ENCODE results near the gene AAMDC. TPM values are rescaled to one million over a fixed set of nuclear protein-coding genes. Genes with fewer than 3 reads are reported as not detected.

AAMDC gene
- total and polyA plus RNA-seq, 2 donors (not counting 1 experiment from before 2014, with no cell fraction given) = 1.9 to 7.5 TPM

DNA sequence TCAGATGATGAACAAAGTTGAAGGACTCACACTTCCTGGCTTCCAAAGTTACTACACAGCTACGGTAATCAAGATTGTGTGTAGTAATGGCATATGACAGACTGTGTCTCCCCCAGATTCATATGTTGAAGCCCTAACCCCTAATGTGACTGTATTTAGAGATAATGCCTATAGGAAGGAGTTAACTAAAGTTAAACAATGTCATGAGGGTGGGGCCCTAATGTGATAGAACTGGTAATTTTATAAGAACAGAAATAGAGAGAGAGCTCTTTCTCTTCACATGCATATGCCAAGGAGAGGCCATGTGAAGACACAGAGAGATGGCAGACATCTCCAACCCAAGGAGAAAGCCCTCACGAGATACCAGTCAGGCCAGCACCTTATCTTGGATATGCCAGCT, 8.0 kb downstream of the AAMDC start:
- Mint-ChIP-seq H3K9me3 (ENCODE audit: insufficient read depth) (peaks cover 5% of the 10 kb centered on the region), H3K4me1 (no peaks in the 10 kb centered on the region), H3K27ac (no peak overlapping the region), H3K27me3 (no peaks in the 10 kb centered on the region), H3K4me3 (no peak overlapping the region)
- no CpG with 5 or more reads among the region's 2 CpGs for WGBS (ENCODE audit: insufficient coverage)
- CTCF ChIA-PET = no interaction called here
- Histone ChIP-seq H3K27me3 (replicated peaks in 1 of 4; ENCODE audit: control extremely low read depth in 1 of 4, control insufficient read depth in 3 of 4, insufficient read depth in 4 of 4, low read length in 3 of 4) (no peaks in the 10 kb centered on the region), H3K36me3 (replicated peaks in 1 of 2; ENCODE audit: control extremely low read depth in 1 of 2, control insufficient read depth in 1 of 2, extremely low read depth in 1 of 2, insufficient read depth in 2 of 2, low read length in 1 of 2) (no peaks in the 10 kb centered on the region), H3K4me2 (replicated peaks; ENCODE audit: low read depth, low read length, poor library complexity, severe bottlenecking) (no peak overlapping the region), H3K9me3 (ENCODE audit: control extremely low read depth in 1 of 3, control insufficient read depth in 2 of 3, insufficient read depth in 1 of 3, low read length in 2 of 3) (peaks cover 0 to 1% (median 0%) of the 10 kb centered on the region in 3 donors), H3K4me1 (ENCODE audit: control insufficient read depth in 2 of 2, insufficient read depth in 2 of 2, low read length in 2 of 2) (no peaks in the 10 kb centered on the region), H3K9ac (ENCODE audit: low read length) (no peak overlapping the region), H2AFZ (ENCODE audit: insufficient read depth, low read depth, low read length, poor library complexity, severe bottlenecking) (no peak overlapping the region), H4K20me1 (ENCODE audit: control insufficient read depth, insufficient read depth, low read length, poor library complexity, severe bottlenecking) (no peaks in the 10 kb centered on the region), H3K4me3 (ENCODE audit: control extremely low read depth in 1 of 5, extremely low read depth in 1 of 5, insufficient read depth in 1 of 5, low read depth in 2 of 5, low read length in 4 of 5) (no peak overlapping the region), H3K79me2 (ENCODE audit: control insufficient read depth, insufficient read depth, low read length) (no peaks in the 10 kb centered on the region), H3K27ac (ENCODE audit: low read length in 2 of 2) (no peak overlapping the region)
- POLR2A ChIA-PET = no interaction called here
- intact Hi-C loops (cut with micrococcal nuclease) = loop anchor here (10.0 kb wide), 1 partner anchor 596 kb away; no protein-coding TSS in a partner anchor
- TF ChIP-seq EZH2 (IDR thresholded peaks at IDR 0.05; ENCODE audit: borderline replicate concordance, insufficient read depth, low read depth, low read length, poor library complexity, severe bottlenecking) = no peak
- TF ChIP-seq, protein P1, sequence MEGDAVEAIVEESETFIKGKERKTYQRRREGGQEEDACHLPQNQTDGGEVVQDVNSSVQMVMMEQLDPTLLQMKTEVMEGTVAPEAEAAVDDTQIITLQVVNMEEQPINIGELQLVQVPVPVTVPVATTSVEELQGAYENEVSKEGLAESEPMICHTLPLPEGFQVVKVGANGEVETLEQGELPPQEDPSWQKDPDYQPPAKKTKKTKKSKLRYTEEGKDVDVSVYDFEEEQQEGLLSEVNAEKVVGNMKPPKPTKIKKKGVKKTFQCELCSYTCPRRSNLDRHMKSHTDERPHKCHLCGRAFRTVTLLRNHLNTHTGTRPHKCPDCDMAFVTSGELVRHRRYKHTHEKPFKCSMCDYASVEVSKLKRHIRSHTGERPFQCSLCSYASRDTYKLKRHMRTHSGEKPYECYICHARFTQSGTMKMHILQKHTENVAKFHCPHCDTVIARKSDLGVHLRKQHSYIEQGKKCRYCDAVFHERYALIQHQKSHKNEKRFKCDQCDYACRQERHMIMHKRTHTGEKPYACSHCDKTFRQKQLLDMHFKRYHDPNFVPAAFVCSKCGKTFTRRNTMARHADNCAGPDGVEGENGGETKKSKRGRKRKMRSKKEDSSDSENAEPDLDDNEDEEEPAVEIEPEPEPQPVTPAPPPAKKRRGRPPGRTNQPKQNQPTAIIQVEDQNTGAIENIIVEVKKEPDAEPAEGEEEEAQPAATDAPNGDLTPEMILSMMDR (IDR thresholded peaks at IDR 0.05) = no peak
- ATAC-seq (ENCODE audit: low read depth) (no peak), DNase-seq (no peak)

DNA sequence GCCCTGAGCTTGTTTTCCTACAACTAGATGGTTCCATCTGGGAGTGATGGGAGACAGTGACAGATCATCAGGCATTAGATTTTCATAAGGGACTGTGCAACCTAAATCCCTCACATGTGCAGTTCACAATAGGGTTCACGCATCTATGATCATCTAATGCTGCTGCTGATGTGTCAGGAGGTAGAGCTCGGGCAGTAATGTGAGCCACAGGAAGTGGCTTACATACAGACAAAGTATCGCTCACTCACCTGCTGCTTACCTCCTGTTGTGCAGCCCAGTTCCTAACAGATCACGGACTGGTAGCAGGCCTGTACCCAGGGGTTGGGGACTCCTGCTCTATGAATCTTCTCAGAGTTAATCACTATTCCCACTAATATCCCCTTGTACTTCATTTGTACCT, 12.4 kb downstream of the AAMDC start:
- CTCF ChIA-PET = no interaction called here

More for the DNA sequence above, 12.4 kb downstream of the AAMDC start:
- Histone ChIP-seq H3K4me3 (ENCODE audit: control extremely low read depth in 1 of 5, extremely low read depth in 1 of 5, insufficient read depth in 1 of 5, low read depth in 2 of 5, low read length in 4 of 5) (no peak overlapping the region), H3K9me3 (ENCODE audit: control extremely low read depth in 1 of 3, control insufficient read depth in 2 of 3, insufficient read depth in 1 of 3, low read length in 2 of 3) (peaks cover 0 to 1% (median 0%) of the 10 kb centered on the region in 3 donors), H3K9ac (ENCODE audit: low read length) (no peak overlapping the region), H3K4me2 (replicated peaks; ENCODE audit: low read depth, low read length, poor library complexity, severe bottlenecking) (no peak overlapping the region), H3K27me3 (replicated peaks in 1 of 4; ENCODE audit: control extremely low read depth in 1 of 4, control insufficient read depth in 3 of 4, insufficient read depth in 4 of 4, low read length in 3 of 4) (no peaks in the 10 kb centered on the region), H2AFZ (ENCODE audit: insufficient read depth, low read depth, low read length, poor library complexity, severe bottlenecking) (no peak overlapping the region), H3K27ac (ENCODE audit: low read length in 2 of 2) (no peak overlapping the region), H4K20me1 (ENCODE audit: control insufficient read depth, insufficient read depth, low read length, poor library complexity, severe bottlenecking) (no peaks in the 10 kb centered on the region), H3K4me1 (ENCODE audit: control insufficient read depth in 2 of 2, insufficient read depth in 2 of 2, low read length in 2 of 2) (no peaks in the 10 kb centered on the region), H3K36me3 (replicated peaks in 1 of 2; ENCODE audit: control extremely low read depth in 1 of 2, control insufficient read depth in 1 of 2, extremely low read depth in 1 of 2, insufficient read depth in 2 of 2, low read length in 1 of 2) (no peaks in the 10 kb centered on the region), H3K79me2 (ENCODE audit: control insufficient read depth, insufficient read depth, low read length) (no peaks in the 10 kb centered on the region)
- Mint-ChIP-seq H3K27me3 (no peaks in the 10 kb centered on the region), H3K27ac (no peak overlapping the region), H3K4me3 (no peak overlapping the region), H3K9me3 (ENCODE audit: insufficient read depth) (peaks cover 5% of the 10 kb centered on the region), H3K4me1 (no peaks in the 10 kb centered on the region)
- 95% methylated on average over 4 of the region's 4 CpGs for WGBS (ENCODE audit: insufficient coverage)
- TF ChIP-seq EZH2 (IDR thresholded peaks at IDR 0.05; ENCODE audit: borderline replicate concordance, insufficient read depth, low read depth, low read length, poor library complexity, severe bottlenecking) = no peak
- TF ChIP-seq, protein P1 (IDR thresholded peaks at IDR 0.05) = no peak
- ATAC-seq (ENCODE audit: low read depth) (no peak), DNase-seq (no peak)
- intact Hi-C loops (cut with micrococcal nuclease) = no loop called here
- POLR2A ChIA-PET = no interaction called here
